BE2C (cell line): Measurements from ENCODE around the gene SLC43A1.

Source experiments
- DNase-seq: peaks from one replicate; pipeline ENCODE4 v3.0.0-alpha.2; 2020
- H3K27me3 ChIP-seq: fragments of 250-450 bp; sonication (Bioruptor Pico); 2 replicates; pipeline ENCODE4 v1.5.1; 2020; ENCODE audit warnings: mild to moderate bottlenecking
- H3K36me3 ChIP-seq: fragments of 250-450 bp; sonication (Bioruptor Pico); 2 replicates; pipeline ENCODE4 v1.5.1; 2020; ENCODE audit warnings: mild to moderate bottlenecking
- H3K4me1 ChIP-seq: fragments of 250-450 bp; sonication (Bioruptor Pico); 2 replicates; pipeline ENCODE4 v1.5.1; 2020
- H3K4me3 ChIP-seq: 2 replicates; pipeline ENCODE4 v1.5.1; 2011; ENCODE audit warnings: low read depth, low read length
- H3K9me3 ChIP-seq: fragments of 250-450 bp; sonication (Bioruptor Pico); 2 replicates; pipeline ENCODE4 v1.5.1; 2020
- TF ChIP-seq, protein P1 (sequence below): IDR thresholded peaks from 2 replicates; pipeline ENCODE4 v1.5.1; 2012; ENCODE audit warnings: mild to moderate bottlenecking, low read depth, low read length

Gene SLC43A1

GRCh38 chr11:57475191-57475590, 40.3 kb downstream of the SLC43A1 start:
- DNase-seq: no peak
- H3K9me3 ChIP-seq: no peaks in the 10 kb centered on the region

GRCh38 chr11:57474803-57475115, 40.7 kb downstream of the SLC43A1 start:
- TF ChIP-seq, protein P1, sequence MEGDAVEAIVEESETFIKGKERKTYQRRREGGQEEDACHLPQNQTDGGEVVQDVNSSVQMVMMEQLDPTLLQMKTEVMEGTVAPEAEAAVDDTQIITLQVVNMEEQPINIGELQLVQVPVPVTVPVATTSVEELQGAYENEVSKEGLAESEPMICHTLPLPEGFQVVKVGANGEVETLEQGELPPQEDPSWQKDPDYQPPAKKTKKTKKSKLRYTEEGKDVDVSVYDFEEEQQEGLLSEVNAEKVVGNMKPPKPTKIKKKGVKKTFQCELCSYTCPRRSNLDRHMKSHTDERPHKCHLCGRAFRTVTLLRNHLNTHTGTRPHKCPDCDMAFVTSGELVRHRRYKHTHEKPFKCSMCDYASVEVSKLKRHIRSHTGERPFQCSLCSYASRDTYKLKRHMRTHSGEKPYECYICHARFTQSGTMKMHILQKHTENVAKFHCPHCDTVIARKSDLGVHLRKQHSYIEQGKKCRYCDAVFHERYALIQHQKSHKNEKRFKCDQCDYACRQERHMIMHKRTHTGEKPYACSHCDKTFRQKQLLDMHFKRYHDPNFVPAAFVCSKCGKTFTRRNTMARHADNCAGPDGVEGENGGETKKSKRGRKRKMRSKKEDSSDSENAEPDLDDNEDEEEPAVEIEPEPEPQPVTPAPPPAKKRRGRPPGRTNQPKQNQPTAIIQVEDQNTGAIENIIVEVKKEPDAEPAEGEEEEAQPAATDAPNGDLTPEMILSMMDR: no peak
- no peak for DNase-seq
- Histone ChIP-seq H3K4me1 (no peaks in the 10 kb centered on the region), H3K4me3 (no peak overlapping the region), H3K9me3 (no peaks in the 10 kb centered on the region), H3K36me3 (no peaks in the 10 kb centered on the region), H3K27me3 (peaks cover 15% of the 10 kb centered on the region)

More at GRCh38 chr11:57475191-57475590, 40.3 kb downstream of the SLC43A1 start:
- H3K4me1 ChIP-seq: no peaks in the 10 kb centered on the region
- H3K4me3 ChIP-seq: no peak overlapping the region
- H3K27me3 ChIP-seq: peaks cover 15% of the 10 kb centered on the region
- H3K36me3 ChIP-seq: no peaks in the 10 kb centered on the region
- TF ChIP-seq, protein P1: no peak

DNA sequence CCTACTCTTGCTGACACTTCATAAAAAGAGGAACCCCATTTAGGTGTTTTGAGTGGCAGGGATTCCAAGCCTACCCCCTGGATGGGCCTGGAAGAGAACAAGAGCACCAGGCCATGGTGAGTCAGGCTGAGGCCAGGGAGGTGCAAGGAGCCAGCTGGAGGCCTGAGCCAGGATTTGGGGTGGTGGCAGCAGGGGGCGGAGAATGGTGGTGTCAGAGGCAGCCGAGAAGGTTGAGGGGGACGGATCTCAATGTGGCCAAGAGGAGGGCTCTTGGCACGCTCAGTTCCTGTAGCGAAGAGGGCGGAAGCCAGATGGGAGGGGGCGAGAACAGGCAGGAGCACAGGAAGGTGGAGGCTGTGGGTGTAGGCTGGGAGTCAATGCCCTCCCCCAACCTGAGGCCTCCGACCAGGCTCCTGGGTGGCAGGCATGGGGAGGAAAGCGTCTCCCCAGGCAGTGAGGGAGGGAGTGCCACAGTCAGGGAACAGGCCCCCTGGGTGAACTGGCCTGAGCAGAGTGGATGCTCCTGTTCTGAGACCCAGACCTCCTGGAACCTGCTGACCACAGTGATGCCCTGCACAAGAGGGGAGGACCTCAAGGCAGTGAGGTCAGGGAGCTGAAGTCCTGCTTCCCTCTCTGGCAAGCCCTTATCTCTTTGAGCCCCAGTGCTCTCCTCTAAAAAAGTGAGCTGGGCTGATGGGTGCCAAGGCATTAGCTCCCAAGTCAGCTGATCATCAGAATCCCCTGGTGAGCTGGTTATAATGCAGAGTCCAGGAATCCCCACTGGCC, 41.3 kb downstream of the SLC43A1 start:
- no peak for DNase-seq
- Histone ChIP-seq H3K4me3 (no peak overlapping the region), H3K4me1 (no peaks in the 10 kb centered on the region), H3K36me3 (no peaks in the 10 kb centered on the region), H3K27me3 (peaks cover 15% of the 10 kb centered on the region), H3K9me3 (no peaks in the 10 kb centered on the region)
- TF ChIP-seq, protein P1: no peak

GRCh38 chr11:57473285-57473841, 42.1 kb downstream of the SLC43A1 start:
- Histone ChIP-seq H3K27me3 (peaks cover 15% of the 10 kb centered on the region), H3K9me3 (no peaks in the 10 kb centered on the region), H3K36me3 (no peaks in the 10 kb centered on the region), H3K4me1 (no peaks in the 10 kb centered on the region), H3K4me3 (no peak overlapping the region)
- TF ChIP-seq, protein P1: no peak
- no peak for DNase-seq

DNA sequence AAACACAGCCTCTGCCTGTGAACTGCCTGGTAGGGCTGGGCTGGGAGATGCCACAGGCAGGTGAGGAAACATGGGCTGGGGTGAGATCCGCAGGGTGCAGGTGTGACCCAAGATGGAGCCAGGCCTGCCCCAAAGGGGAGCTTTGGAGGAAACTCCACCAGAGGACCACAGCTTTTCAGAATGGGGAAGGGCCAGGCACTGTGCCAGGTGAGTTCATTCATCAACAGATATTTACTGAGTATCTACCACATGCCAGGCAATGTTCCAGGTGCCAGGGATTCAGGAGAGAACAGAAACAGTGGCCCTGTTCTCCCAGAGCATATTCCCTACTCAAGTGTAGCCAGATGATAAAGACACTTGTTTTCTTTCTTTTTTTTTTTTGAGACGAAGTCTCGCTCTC, 44.0 kb downstream of the SLC43A1 start:
- peaks cover 8% of the 10 kb centered on the region for H3K27me3 ChIP-seq
- TF ChIP-seq, protein P1: no peak

GRCh38 chr11:57469268-57469667, 46.2 kb downstream of the SLC43A1 start:
- no peak for DNase-seq
- H3K27me3 ChIP-seq: no peaks in the 10 kb centered on the region
- H3K9me3 ChIP-seq: no peaks in the 10 kb centered on the region
- no peaks in the 10 kb centered on the region for H3K36me3 ChIP-seq
- no peak overlapping the region for H3K4me3 ChIP-seq
- H3K4me1 ChIP-seq: no peaks in the 10 kb centered on the region
- TF ChIP-seq, protein P1: no peak

More for the DNA sequence above, 44.0 kb downstream of the SLC43A1 start:
- no peaks in the 10 kb centered on the region for H3K4me1 ChIP-seq
- no peaks in the 10 kb centered on the region for H3K36me3 ChIP-seq
- no peak for DNase-seq
- H3K4me3 ChIP-seq: no peak overlapping the region
- H3K9me3 ChIP-seq: no peaks in the 10 kb centered on the region
